Measurements from ENCODE around the gene NLGN4Y. TPM values are rescaled to one million over a fixed set of nuclear protein-coding genes. Genes with fewer than 3 reads are reported as not detected.
"Not testable (repeated sequence)": the region's sequence is repeated elsewhere in the genome, so short reads cannot be mapped to it uniquely, and the experiment has no call there.

Gene NLGN4Y
- total RNA-seq, 2 experiments from 2014 or later = 0.36 TPM; not detected in 1

GRCh38 chrY:14850734-14851133, 326.4 kb downstream of the NLGN4Y start:
- Mint-ChIP-seq H3K4me3 (no peak overlapping the region), H3K27ac (no peak overlapping the region), H3K4me1 (no peaks in the 10 kb centered on the region), H3K9me3 (no peaks in the 10 kb centered on the region), H3K36me3 (no peaks in the 10 kb centered on the region), H3K27me3 (no peaks in the 10 kb centered on the region)
- no peak for DNase-seq

- Mint-ChIP-seq H3K4me3 (no peak overlapping the region), H3K4me1 (no peaks in the 10 kb centered on the region), H3K27me3 (no peaks in the 10 kb centered on the region), H3K36me3 (no peaks in the 10 kb centered on the region), H3K9me3 (no peaks in the 10 kb centered on the region), H3K27ac (no peak overlapping the region)
- DNase-seq = no peak
Measured at GRCh38 chrY:14860448-14860847, 336.1 kb downstream of the NLGN4Y start.

GRCh38 chrY:14861033-14861432, 336.7 kb downstream of the NLGN4Y start:
- not testable (repeated sequence) for H3K9me3 Mint-ChIP-seq, DNase-seq, H3K4me1 Mint-ChIP-seq, H3K36me3 Mint-ChIP-seq, H3K27me3 Mint-ChIP-seq, H3K4me3 Mint-ChIP-seq, H3K27ac Mint-ChIP-seq

GRCh38 chrY:14871971-14872370, 347.6 kb downstream of the NLGN4Y start:
- H3K4me1 Mint-ChIP-seq = no peaks in the 10 kb centered on the region
- H3K27ac Mint-ChIP-seq = no peak overlapping the region
- H3K4me3 Mint-ChIP-seq = no peak overlapping the region
- H3K27me3 Mint-ChIP-seq = no peaks in the 10 kb centered on the region
- H3K36me3 Mint-ChIP-seq = no peaks in the 10 kb centered on the region
- no peak for DNase-seq
- H3K9me3 Mint-ChIP-seq = peaks cover 7% of the 10 kb centered on the region

Measured in activated naive CD8-positive, alpha-beta T cell treated with anti-CD3 and anti-CD28 coated beads for 36 hours (primary cell).